Stimulated activated naive CD8-positive, alpha-beta T cell treated with anti-CD3 and anti-CD28 coated beads, Interleukin-15, amount 100 ng/mL, for 72 hours (primary cell): ENCODE data around the gene UNC5B.

Experiments used
- ATAC-seq: fragments of 150-1000 bp; cut with Tn5 transposase; 2 replicates; pipeline ENCODE4 v1.10.0; 2021; ENCODE audit warnings: mild to moderate bottlenecking, moderate library complexity
- DNase-seq, 2 donors: peaks; one replicate each; pipeline ENCODE4 v3.0.0; 2021 to 2022
- H3K27ac Mint-ChIP-seq, 2 donors: one replicate each; pipeline ENCODE4 v1.8.0; 2022; ENCODE audit warnings: mild to moderate bottlenecking in 2 of 2, mixed read lengths in 2 of 2, moderate library complexity in 2 of 2
- H3K27me3 Mint-ChIP-seq: one replicate; pipeline ENCODE4 v1.8.0; 2022; ENCODE audit warnings: mixed read lengths
- H3K4me1 Mint-ChIP-seq: one replicate; pipeline ENCODE4 v1.8.0; 2022; ENCODE audit warnings: mild to moderate bottlenecking, mixed read lengths
- H3K4me3 Mint-ChIP-seq, 2 donors: one replicate each; pipeline ENCODE4 v1.8.0; 2022; ENCODE audit warnings: mild to moderate bottlenecking in 2 of 2, mixed read lengths in 2 of 2, moderate library complexity in 1 of 2
- H3K9me3 Mint-ChIP-seq, 2 donors: one replicate each; pipeline ENCODE4 v1.8.0; 2022; ENCODE audit warnings: mixed read lengths in 2 of 2

UNC5B gene

DNA sequence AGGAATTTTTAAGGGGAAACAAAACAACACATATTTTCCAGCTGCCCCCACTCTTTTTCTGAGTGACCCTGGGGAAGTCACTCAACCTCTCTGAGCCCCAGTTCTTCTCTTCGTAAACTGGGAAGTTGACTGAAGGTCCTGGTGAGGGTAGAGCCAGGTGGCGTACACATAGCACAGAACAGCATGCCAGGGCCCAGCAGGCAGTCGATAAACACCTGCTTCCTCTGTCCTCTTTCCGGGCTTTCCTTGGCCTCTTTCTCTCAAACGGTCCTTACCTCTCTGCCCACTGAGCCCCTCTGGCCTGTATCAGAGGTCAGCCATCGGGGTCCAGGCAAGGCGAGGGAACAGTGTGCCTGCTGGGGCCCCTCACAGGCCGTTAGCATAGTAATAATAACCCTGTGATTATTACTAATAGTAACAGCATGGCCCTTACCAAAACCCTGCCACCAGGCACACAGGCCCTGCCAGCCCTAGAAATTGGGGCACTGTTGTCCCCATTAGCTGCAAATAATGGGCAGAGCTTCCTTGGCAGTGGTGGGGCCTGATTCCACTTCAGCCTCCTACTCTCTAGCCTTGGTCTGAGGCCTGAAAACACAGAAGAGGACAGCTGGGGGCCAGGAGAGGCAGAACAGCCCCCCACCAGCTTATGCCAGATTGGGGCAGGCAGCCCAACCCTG lies 69.4 kb downstream of the UNC5B start:
- Mint-ChIP-seq H3K4me3 (no peak overlapping the region), H3K27me3 (no peaks in the 10 kb centered on the region), H3K27ac (no peak overlapping the region), H3K9me3 (no peaks in the 10 kb centered on the region), H3K4me1 (no peaks in the 10 kb centered on the region)
- no peak for ATAC-seq
- DNase-seq: no peak

DNA sequence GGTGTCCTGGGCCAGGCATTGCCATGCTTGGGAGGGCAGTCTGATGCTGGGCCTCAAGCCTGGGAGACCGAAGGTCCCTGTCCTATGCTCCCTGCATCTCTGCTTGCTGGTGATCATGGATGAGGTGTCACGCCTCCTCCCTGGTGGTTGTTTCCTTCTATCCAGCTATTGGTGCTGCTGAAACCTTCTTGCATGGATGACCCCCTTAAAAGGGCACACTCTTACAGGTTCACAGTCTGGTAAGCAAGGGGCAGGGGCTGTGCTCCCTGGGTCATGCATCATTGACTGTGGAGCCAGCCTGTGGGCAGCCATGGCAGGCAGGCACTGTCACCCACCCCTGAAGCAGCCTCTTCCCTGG lies 69.9 kb downstream of the UNC5B start:
- ATAC-seq (no peak), DNase-seq (no peak)
- Mint-ChIP-seq H3K4me1 (no peaks in the 10 kb centered on the region), H3K4me3 (no peak overlapping the region), H3K27ac (no peak overlapping the region), H3K9me3 (no peaks in the 10 kb centered on the region), H3K27me3 (no peaks in the 10 kb centered on the region)

DNA sequence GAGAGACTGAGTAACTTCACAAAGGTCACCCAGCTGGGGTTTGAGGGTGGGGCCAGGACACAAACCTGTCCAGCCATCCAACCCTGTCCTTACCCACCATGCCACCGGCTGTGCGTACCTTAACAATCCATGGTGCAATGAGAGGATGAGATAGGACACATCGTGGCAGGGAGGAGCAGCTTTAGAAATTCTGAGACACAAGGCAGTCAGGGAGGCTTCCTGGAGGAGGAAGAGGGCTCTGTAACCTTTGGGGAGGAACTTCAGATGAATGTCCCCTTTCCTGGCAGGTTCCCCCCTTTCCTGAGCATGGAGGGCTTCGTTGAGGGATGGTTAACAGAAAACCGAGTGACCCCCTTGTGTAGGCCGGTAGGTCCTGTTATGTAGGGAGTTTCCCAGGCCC lies 71.0 kb downstream of the UNC5B start:
- ATAC-seq: no peak
- H3K9me3 Mint-ChIP-seq: no peaks in the 10 kb centered on the region
- peak overlapping the region in 1 of 2 donors; percentile 83 for H3K27ac Mint-ChIP-seq
- H3K4me3 Mint-ChIP-seq: no peak overlapping the region
- H3K27me3 Mint-ChIP-seq: no peaks in the 10 kb centered on the region
- DNase-seq: no peak
- H3K4me1 Mint-ChIP-seq: no peaks in the 10 kb centered on the region

DNA sequence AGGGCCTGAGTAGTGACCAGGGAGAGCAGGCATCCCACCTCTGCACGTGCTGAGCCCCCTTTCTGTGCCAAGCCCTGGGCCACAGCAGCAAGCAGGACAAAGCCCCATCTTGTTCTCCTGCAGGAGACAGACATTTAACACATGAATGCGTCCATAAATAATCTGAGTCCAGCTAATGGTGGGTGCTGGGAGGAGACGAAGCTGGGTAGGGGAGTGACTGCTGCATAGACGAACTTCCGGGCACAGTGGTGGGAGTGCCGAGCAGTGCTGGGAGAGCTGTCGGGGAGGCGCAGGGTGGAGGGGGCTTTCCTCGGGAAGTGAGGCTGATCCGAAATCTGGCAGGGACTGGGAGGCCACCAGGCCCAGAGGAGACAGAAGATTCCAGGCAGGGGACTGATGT lies 71.5 kb downstream of the UNC5B start:
- ATAC-seq (no peak), DNase-seq (no peak)
- Mint-ChIP-seq H3K4me1 (no peaks in the 10 kb centered on the region), H3K27ac (no peak overlapping the region), H3K9me3 (no peaks in the 10 kb centered on the region), H3K4me3 (no peak overlapping the region), H3K27me3 (no peaks in the 10 kb centered on the region)

DNA sequence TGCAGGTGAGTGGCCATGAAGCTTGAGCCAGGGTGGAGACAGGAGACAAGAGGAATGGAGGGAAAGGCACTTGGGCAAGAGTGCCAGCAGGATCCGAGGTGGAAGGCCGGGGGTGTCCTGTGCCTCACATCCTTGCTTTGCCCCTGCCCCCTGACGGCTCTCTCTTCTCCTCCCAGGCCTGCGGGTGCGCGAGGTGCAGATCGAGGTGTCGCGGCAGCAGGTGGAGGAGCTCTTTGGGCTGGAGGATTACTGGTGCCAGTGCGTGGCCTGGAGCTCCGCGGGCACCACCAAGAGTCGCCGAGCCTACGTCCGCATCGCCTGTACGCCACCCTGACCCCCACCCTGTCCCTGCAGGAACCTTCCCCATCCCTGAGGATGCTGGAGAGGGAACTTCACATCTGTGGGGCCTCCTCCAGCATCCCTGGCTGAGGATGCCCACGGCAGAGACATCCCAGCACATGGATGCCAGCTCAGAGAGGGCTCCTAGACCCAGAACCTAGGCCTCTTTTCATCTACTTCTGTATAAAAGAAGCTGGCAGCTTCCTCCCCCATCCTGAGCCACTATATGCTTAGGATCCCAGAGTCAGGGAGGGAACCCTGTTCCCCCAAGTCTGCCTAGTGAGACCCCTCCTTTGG lies 72.3 kb downstream of the UNC5B start:
- H3K4me1 Mint-ChIP-seq: no peaks in the 10 kb centered on the region
- no peaks in the 10 kb centered on the region for H3K9me3 Mint-ChIP-seq
- ATAC-seq: peak; percentile 4
- H3K27ac Mint-ChIP-seq: peak overlapping the region in 1 of 2 donors; percentile 9
- DNase-seq: no peak
- no peak overlapping the region for H3K4me3 Mint-ChIP-seq
- no peaks in the 10 kb centered on the region for H3K27me3 Mint-ChIP-seq

DNA sequence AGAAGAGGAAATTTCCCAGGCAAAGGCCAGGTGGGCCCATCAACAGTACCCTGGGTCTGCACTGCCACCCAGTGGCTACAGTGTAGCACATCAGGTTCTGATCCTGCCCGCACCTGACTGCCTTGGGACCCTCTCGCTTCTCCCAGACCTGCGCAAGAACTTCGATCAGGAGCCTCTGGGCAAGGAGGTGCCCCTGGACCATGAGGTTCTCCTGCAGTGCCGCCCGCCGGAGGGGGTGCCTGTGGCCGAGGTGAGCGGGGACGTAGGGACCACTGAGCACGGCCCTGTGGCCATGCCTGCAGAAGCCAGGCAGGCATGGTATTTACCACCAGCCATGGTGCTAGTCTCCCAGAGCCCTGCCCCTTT lies 72.8 kb downstream of the UNC5B start:
- no peaks in the 10 kb centered on the region for H3K4me1 Mint-ChIP-seq
- no peak overlapping the region for H3K4me3 Mint-ChIP-seq
- DNase-seq (peak; percentile 16 to 32), ATAC-seq (peak; percentile 64)
- no peaks in the 10 kb centered on the region for H3K27me3 Mint-ChIP-seq
- H3K9me3 Mint-ChIP-seq: no peaks in the 10 kb centered on the region
- H3K27ac Mint-ChIP-seq: no peak overlapping the region

DNA sequence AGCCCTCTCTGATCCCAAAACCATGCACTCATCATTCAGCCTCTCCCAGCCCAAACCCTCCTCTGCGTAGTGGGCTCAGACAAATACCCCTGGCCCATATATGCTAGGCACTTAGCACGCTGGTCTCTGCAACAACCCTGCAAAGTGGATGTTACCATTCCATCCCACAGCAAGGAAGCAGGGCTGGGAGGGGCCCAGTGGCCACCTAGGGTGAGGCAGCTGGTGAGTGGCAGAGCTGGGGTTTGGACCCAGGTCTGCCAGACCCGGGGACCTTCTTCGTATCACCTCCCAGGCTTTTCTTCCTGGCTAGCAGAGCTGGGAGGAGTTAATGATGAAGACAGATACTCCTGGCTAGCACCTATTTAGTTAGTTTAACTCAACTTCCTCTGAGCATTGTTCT lies 73.6 kb downstream of the UNC5B start:
- H3K4me1 Mint-ChIP-seq: no peaks in the 10 kb centered on the region
- H3K9me3 Mint-ChIP-seq: no peaks in the 10 kb centered on the region
- H3K27me3 Mint-ChIP-seq: no peaks in the 10 kb centered on the region
- no peak overlapping the region for H3K4me3 Mint-ChIP-seq
- ATAC-seq (no peak), DNase-seq (no peak)
- no peak overlapping the region for H3K27ac Mint-ChIP-seq

DNA sequence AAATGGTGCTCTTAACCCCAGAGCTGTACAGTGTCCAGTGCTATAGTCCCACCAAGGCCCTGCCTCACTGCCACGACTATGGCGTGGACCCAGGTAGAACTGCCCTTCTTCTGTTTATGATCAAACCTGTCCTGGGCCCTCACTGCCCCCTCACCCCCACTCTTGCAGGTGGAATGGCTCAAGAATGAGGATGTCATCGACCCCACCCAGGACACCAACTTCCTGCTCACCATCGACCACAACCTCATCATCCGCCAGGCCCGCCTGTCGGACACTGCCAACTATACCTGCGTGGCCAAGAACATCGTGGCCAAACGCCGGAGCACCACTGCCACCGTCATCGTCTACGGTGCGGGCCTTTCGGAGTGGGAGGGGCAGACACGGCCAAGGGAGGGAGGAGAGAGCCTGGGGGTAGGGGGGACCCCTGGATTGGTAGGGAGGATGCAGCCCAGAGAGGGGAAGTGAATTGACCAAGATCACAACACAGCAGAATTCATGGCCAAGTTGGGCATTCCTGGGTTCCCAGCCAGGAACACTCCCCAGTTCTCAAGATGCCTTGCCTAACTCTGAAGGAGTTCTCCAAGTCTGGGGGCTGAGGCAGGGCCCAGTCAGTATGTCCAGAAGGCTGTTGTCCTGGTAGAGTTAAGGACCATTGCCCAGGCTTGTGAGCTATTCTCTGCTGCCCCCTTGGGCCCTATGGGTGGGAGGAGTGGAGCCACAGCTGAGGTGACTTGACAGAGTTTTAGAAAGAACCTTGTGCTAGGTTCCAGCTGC lies 74.3 kb downstream of the UNC5B start:
- ATAC-seq: no peak

DNA sequence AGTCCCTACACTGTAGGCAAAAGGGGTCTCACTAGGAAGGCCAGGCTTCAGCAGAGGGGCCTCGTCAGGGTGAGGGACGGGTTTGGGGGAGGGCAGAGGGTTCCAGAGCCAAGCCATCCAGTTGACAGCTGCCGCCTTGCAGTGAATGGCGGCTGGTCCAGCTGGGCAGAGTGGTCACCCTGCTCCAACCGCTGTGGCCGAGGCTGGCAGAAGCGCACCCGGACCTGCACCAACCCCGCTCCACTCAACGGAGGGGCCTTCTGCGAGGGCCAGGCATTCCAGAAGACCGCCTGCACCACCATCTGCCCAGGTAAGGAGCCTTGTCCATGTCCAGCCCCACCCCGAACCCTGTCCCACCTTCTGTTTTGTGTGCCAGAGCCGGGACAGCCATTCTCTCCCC lies 75.1 kb downstream of the UNC5B start:
- no peak for ATAC-seq
- no peak for DNase-seq
- Mint-ChIP-seq H3K9me3 (no peaks in the 10 kb centered on the region), H3K4me1 (no peaks in the 10 kb centered on the region), H3K27me3 (no peaks in the 10 kb centered on the region), H3K4me3 (no peak overlapping the region), H3K27ac (no peak overlapping the region)

More for the DNA sequence above, 74.3 kb downstream of the UNC5B start:
- Mint-ChIP-seq H3K27me3 (no peaks in the 10 kb centered on the region), H3K9me3 (no peaks in the 10 kb centered on the region), H3K4me1 (no peaks in the 10 kb centered on the region), H3K4me3 (no peak overlapping the region), H3K27ac (no peak overlapping the region)
- DNase-seq: no peak

DNA sequence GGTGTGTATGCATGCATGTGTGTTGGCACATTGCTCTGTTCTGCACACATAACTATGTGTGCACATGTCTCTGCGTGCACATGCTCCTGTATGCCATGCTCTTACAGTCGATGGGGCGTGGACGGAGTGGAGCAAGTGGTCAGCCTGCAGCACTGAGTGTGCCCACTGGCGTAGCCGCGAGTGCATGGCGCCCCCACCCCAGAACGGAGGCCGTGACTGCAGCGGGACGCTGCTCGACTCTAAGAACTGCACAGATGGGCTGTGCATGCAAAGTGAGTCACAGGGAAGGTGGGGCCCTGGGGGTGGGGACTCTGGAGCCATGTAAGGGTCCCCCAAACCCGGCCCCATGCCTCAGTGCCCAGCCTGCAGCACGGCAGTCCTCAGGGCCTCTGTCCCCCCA lies 76.1 kb downstream of the UNC5B start:
- Mint-ChIP-seq H3K4me3 (no peak overlapping the region), H3K9me3 (no peaks in the 10 kb centered on the region), H3K27ac (no peak overlapping the region), H3K27me3 (no peaks in the 10 kb centered on the region), H3K4me1 (no peaks in the 10 kb centered on the region)
- no peak for DNase-seq
- no peak for ATAC-seq

DNA sequence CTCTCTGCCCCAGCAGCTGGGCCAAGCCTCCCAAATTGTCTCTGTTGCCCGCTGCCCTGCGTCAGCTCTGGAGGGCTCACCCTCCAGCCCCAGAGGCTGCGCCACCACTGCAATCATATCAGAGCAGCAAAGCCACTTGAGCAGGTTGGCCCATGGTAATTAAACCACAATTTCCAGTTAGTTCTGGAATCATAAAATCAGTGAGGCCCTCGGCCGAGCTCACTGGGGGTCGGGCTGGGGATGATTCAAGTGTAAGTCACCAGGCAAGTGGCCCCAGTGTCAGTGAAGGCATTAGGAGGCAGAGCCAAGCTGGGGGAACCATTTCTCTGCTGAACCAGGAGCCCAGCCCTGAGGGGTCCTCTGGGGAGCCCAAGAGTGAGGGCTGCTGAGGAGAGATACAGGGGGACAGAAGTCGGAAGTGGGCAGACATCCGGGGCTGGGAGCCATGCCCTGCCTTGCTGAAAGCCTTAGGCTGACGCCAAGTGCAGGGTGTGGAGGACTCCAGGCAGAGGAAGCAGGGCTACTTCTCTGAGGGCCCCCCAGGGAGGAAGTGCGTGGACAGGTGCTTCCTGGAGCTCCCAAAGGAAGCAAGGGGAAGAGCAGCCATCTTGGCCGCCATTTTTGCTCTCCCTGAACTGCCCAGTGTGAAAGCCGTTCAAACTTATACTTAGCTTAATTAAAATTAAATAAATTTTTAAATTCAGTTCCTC lies 77.2 kb downstream of the UNC5B start:
- no peaks in the 10 kb centered on the region for H3K4me1 Mint-ChIP-seq
- H3K9me3 Mint-ChIP-seq: no peaks in the 10 kb centered on the region
- DNase-seq: no peak
- no peaks in the 10 kb centered on the region for H3K27me3 Mint-ChIP-seq
- peak overlapping the region in 1 of 2 donors; percentile 25 for H3K4me3 Mint-ChIP-seq
- ATAC-seq: no peak
- H3K27ac Mint-ChIP-seq: no peak overlapping the region

DNA sequence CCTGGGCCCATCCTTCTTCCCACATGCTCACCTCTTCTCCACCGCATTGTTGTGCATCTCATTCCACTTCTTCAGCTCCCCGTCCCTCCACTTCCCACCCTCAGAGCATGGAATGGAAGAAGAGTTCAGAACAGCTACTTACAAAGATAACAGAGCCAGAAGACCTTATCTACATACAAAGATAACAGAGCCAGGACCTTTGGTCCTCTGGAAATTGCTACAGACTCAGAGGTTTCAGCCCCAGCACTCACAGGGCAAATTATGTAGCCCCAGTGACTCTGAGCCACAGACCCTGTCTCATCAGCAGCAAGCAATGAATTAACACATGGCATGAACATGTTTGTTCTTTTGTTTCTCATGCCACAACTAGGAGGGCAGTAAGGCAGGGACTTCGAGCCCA lies 78.0 kb downstream of the UNC5B start:
- Mint-ChIP-seq H3K27ac (no peak overlapping the region), H3K27me3 (no peaks in the 10 kb centered on the region), H3K4me1 (no peaks in the 10 kb centered on the region), H3K4me3 (no peak overlapping the region), H3K9me3 (no peaks in the 10 kb centered on the region)
- DNase-seq (no peak), ATAC-seq (no peak)

DNA sequence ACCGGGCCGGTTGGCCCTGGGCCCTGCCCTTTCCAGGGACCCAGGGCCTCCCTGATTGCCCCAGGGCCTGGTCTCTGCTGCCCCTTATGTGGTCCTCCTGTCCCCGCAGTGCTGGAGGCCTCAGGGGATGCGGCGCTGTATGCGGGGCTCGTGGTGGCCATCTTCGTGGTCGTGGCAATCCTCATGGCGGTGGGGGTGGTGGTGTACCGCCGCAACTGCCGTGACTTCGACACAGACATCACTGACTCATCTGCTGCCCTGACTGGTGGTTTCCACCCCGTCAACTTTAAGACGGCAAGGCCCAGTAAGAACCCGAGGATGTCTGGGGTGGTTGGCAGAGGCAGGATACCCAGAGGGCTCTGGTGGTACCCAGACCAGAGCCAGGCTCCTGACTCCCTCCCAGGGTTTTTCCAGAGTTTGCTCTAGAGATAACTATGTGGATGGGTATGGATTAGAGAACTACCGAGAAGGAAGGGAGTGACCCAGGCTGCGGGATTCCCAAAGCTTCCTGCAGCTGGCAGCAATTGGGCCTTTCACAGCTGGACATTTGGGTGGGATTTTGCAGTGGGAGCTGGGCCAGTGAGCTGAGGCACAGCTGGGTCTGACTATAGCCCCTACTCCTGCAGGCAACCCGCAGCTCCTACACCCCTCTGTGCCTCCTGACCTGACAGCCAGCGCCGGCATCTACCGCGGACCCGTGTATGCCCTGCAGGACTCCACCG lies 78.6 kb downstream of the UNC5B start:
- H3K4me3 Mint-ChIP-seq: no peak overlapping the region
- no peaks in the 10 kb centered on the region for H3K9me3 Mint-ChIP-seq
- no peak overlapping the region for H3K27ac Mint-ChIP-seq
- H3K27me3 Mint-ChIP-seq: no peaks in the 10 kb centered on the region
- ATAC-seq: no peak
- no peaks in the 10 kb centered on the region for H3K4me1 Mint-ChIP-seq
- DNase-seq: no peak

DNA sequence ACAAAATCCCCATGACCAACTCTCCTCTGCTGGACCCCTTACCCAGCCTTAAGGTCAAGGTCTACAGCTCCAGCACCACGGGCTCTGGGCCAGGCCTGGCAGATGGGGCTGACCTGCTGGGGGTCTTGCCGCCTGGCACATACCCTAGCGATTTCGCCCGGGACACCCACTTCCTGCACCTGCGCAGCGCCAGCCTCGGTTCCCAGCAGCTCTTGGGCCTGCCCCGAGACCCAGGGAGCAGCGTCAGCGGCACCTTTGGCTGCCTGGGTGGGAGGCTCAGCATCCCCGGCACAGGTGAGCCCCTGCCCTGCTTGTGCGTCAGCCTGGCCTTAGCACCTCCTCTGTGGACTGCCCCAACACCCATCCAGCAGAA lies 79.1 kb downstream of the UNC5B start:
- no peaks in the 10 kb centered on the region for H3K27me3 Mint-ChIP-seq

DNA sequence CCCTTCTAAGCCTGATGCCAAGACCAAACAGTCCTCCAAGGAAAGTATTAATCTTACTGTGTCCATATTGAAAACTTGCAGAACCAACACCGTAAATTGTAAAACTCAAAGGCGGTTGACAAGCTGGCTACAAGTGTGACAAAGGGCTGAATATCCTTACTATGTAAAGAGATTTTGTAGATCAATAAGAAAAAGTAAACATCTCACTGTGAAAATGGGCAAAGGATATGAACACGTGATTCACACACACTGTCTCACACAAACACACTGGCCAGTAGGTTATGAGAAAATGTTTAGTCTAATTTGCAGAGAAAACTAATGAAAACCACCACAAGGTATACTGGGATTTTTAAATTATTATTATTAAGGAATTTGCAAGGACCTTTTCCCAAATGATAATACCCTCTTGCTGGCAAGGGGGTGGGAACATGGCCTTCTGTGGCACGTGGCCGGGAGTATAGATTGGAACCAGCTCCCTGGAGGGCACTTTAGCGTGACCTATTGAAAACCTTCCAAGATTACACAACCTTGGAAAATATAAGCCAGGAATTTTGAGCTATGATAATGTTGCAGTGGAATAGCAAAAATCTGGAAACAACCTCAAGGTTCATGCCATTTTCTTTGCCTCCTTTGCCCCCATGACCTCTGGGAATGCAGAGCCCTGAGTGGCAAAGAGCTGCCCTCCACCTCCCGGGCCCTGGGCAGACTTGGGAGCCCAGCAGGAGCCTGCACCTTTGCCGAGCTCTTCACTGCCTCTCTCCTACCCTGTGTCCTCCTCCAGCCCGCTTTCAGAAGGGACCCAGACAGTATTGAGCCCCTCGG lies 80.5 kb downstream of the UNC5B start:
- no peaks in the 10 kb centered on the region for H3K27me3 Mint-ChIP-seq
- H3K4me1 Mint-ChIP-seq: no peaks in the 10 kb centered on the region
- no peak overlapping the region for H3K4me3 Mint-ChIP-seq
- DNase-seq (no peak), ATAC-seq (no peak)
- no peak overlapping the region for H3K27ac Mint-ChIP-seq
- no peaks in the 10 kb centered on the region for H3K9me3 Mint-ChIP-seq

More for the DNA sequence above, 79.1 kb downstream of the UNC5B start:
- no peak for DNase-seq
- H3K4me1 Mint-ChIP-seq: no peaks in the 10 kb centered on the region
- ATAC-seq: no peak
- H3K9me3 Mint-ChIP-seq: no peaks in the 10 kb centered on the region
- no peak overlapping the region for H3K4me3 Mint-ChIP-seq
- no peak overlapping the region for H3K27ac Mint-ChIP-seq
